OCI-LY1 (cell line): ENCODE results near the gene NTHL1.

Experiments
- H2AFZ ChIP-seq: fragments of 200-600 bp; sonication (generic), shearing (Covaris generic); 2 replicates; pipeline ENCODE4 v1.6.0; 2014; ENCODE audit warnings: antibody characterized with exemption, mild to moderate bottlenecking, low read length
- H3F3A ChIP-seq: fragments of 200-600 bp; sonication (generic), shearing (Covaris generic); 2 replicates; pipeline ENCODE4 v1.6.0; 2014; ENCODE audit warnings: mild to moderate bottlenecking, antibody characterized with exemption, low read length, moderate library complexity; ENCODE audit not compliant: insufficient read depth
- H3K27ac ChIP-seq: fragments of 200-600 bp; sonication (generic); 2 replicates; pipeline ENCODE4 v1.5.1; 2014; ENCODE audit warnings: low read length, mixed run types, mild to moderate bottlenecking, low read depth; ENCODE audit not compliant: poor library complexity, severe bottlenecking
- H3K27me3 ChIP-seq: fragments of 200-600 bp; sonication (generic); 2 replicates; pipeline ENCODE4 v1.6.0; 2014; ENCODE audit warnings: antibody characterized with exemption, mild to moderate bottlenecking, low read length, moderate library complexity; ENCODE audit not compliant: insufficient read depth
- H3K36me3 ChIP-seq: fragments of 200-600 bp; sonication (generic); 2 replicates; pipeline ENCODE4 v1.6.1; 2014; ENCODE audit warnings: mild to moderate bottlenecking, antibody characterized with exemption, low read length, moderate library complexity, mixed read lengths; ENCODE audit not compliant: insufficient read depth
- H3K4me1 ChIP-seq: fragments of 200-600 bp; sonication (generic); 2 replicates; pipeline ENCODE4 v1.5.1; 2014; ENCODE audit warnings: mild to moderate bottlenecking, low read length, moderate library complexity; ENCODE audit not compliant: insufficient read depth, severe bottlenecking
- H3K4me2 ChIP-seq: fragments of 200-600 bp; sonication (generic), shearing (Covaris generic); 2 replicates; pipeline ENCODE4 v1.6.1; 2014; ENCODE audit warnings: low read length
- H3K4me3 ChIP-seq: fragments of 200-600 bp; sonication (generic); 2 replicates; pipeline ENCODE4 v1.5.1; 2014; ENCODE audit warnings: low read length, low read depth, mild to moderate bottlenecking, mixed read lengths; ENCODE audit not compliant: poor library complexity, severe bottlenecking
- H3K79me2 ChIP-seq: fragments of 200-600 bp; shearing (Covaris generic); 2 replicates; pipeline ENCODE4 v1.6.1; 2016; ENCODE audit warnings: mixed run types, low read length, mixed read lengths; ENCODE audit not compliant: insufficient read depth
- H3K9ac ChIP-seq: fragments of 200-600 bp; sonication (generic), shearing (Covaris generic); 2 replicates; pipeline ENCODE4 v1.6.1; 2014; ENCODE audit warnings: mild to moderate bottlenecking, low read length, mixed read lengths
- H3K9me2 ChIP-seq: fragments of 200-600 bp; sonication (generic), shearing (Covaris generic); 2 replicates; pipeline ENCODE4 v1.6.1; 2014; ENCODE audit warnings: low read depth, mild to moderate bottlenecking, low read length, mixed read lengths
- H3K9me3 ChIP-seq: fragments of 200-600 bp; shearing (Covaris generic); 2 replicates; pipeline ENCODE4 v1.6.1; 2014; ENCODE audit warnings: low read length, mixed read lengths
- H4K20me1 ChIP-seq: fragments of 200-600 bp; sonication (generic), shearing (Covaris generic); 2 replicates; pipeline ENCODE4 v1.6.0; 2016; ENCODE audit warnings: mild to moderate bottlenecking, low read length; ENCODE audit not compliant: insufficient read depth
- EZH2 ChIP-seq: fragments of 200-600 bp; sonication (generic), shearing (Covaris generic); IDR thresholded peaks from 2 replicates; pipeline ENCODE4 v1.8.0; 2017; ENCODE audit warnings: borderline replicate concordance, mixed run types, mild to moderate bottlenecking, antibody characterized with exemption, low read length, moderate library complexity, mixed read lengths
- TF ChIP-seq, protein P1 (sequence below): fragments of 200-600 bp; sonication (generic), shearing (Covaris generic); IDR thresholded peaks from 2 replicates; pipeline ENCODE4 v1.5.1; 2017; ENCODE audit warnings: mild to moderate bottlenecking, antibody characterized with exemption, low read length, moderate library complexity, mixed read lengths

NTHL1 gene

DNA sequence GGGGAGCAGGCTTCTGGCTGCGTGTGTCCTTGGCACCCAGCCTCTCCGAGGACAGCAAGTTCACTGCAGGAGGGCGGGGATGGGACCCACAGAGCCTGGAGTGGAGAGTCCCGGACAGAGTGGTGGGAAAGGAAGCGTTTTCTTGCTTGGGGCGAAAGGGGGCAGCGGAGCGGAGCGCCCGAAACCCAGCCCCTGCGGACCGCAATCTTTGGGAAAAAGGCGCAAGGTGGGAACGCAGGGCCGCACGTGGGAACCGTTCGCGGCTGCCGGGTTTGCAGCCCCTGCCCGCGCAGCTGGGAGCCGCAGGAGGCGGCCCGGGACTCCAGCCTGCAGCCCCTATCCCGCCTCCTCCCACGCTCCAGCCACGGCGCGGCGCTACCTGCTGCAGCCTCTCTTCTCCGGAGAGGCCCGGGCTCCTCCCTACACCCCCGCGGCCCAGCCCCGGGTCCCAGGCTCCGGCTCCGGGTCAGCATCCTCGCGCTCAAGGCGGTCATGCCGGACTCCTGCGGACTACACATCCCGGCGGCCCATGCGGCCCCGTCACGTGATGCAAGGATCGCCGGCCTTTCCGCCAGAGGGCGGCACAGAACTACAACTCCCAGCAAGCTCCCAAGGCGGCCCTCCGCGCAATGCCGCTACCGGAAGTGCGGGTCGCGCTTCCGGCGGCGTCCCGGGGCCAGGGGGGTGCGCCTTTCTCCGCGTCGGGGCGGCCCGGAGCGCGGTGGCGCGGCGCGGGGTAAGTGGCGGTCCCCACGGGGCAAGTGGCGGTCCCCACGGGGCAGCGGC lies at the start of gene NTHL1, which contains the start of gene TSC2:
NTHL1 (minus strand) TSS at position 505 of the 786 bp plus-strand sequence; CDS start at position 494, 11 bp downstream.
TSC2 (plus strand) TSS at position 656 of the 786 bp plus-strand sequence. CDS start 631 bp downstream, outside the sequence.
- H3K27ac ChIP-seq = no peak within 1 kb of the TSS
- H3K9ac ChIP-seq = peak within 1 kb of the TSS; percentile 79
- peaks cover 24% of the 10 kb centered on the region for H3K4me1 ChIP-seq
- no peaks in the 10 kb centered on the region for H3K27me3 ChIP-seq
- no peaks in the 10 kb centered on the region for H3K9me3 ChIP-seq
- H3K9me2 ChIP-seq = no peaks in the 10 kb centered on the region
- TF ChIP-seq EZH2 = no peak
- TF ChIP-seq, protein P1, sequence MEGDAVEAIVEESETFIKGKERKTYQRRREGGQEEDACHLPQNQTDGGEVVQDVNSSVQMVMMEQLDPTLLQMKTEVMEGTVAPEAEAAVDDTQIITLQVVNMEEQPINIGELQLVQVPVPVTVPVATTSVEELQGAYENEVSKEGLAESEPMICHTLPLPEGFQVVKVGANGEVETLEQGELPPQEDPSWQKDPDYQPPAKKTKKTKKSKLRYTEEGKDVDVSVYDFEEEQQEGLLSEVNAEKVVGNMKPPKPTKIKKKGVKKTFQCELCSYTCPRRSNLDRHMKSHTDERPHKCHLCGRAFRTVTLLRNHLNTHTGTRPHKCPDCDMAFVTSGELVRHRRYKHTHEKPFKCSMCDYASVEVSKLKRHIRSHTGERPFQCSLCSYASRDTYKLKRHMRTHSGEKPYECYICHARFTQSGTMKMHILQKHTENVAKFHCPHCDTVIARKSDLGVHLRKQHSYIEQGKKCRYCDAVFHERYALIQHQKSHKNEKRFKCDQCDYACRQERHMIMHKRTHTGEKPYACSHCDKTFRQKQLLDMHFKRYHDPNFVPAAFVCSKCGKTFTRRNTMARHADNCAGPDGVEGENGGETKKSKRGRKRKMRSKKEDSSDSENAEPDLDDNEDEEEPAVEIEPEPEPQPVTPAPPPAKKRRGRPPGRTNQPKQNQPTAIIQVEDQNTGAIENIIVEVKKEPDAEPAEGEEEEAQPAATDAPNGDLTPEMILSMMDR = no peak
- H4K20me1 ChIP-seq = no peaks in the 10 kb centered on the region
- peak within 1 kb of the TSS; percentile 89 for H3K4me3 ChIP-seq
- peaks cover 22% of the 10 kb centered on the region; the same call in 1 of the 2 replicates for H3K36me3 ChIP-seq
- peak within 1 kb of the TSS; percentile 98 for H3K4me2 ChIP-seq
- no peak within 1 kb of the TSS for H2AFZ ChIP-seq
- H3K79me2 ChIP-seq = no peaks in the 10 kb centered on the region
- H3F3A ChIP-seq = no peaks in the 10 kb centered on the region

DNA sequence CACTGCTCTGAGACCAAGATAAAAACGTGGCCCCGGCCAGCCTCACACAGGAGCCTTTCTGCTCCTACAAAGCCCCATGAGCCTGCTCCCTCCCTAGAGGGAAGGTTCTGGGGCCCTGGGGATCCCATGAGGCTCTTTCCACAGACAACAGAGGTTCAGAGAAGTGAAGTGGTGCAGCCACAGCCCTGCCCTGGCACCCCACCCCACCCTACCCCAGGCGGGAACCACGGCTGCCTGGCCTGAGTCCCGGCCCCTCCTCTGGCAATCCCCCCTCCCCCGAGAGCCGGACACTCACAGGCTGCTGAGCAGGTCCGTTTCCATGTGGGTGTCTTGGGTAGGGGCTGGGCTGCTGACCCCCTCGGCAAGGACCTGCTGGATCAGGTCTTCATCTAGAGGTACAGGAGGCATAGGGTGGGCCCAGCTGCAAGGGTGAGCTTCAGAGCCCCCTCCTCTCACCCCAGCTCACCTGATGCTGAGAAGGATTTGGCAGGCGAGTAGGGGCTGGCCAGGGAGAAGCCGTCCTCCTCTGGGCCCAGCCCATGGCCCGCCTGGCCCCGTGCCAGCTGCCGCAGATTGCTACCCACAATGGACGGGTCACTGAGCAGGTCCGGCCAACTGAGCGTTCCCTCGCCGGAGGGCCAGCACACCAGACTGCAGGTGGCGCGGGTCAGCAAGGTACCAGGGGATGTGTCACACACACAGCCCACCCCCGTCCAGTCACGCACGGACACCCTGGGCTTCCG lies 49.4 kb upstream of the NTHL1 start:
- no peaks in the 10 kb centered on the region for H3K27me3 ChIP-seq
- TF ChIP-seq EZH2 = no peak
- TF ChIP-seq, protein P1 = no peak

GRCh38 chr16:2095918-2096582 lies 48.4 kb upstream of the NTHL1 start:
- H3K4me3 ChIP-seq = no peak overlapping the region
- H3K9me3 ChIP-seq = no peaks in the 10 kb centered on the region
- H3K36me3 ChIP-seq = no peaks in the 10 kb centered on the region
- H3K9ac ChIP-seq = no peak overlapping the region
- no peak overlapping the region for H3K27ac ChIP-seq
- no peaks in the 10 kb centered on the region for H3K27me3 ChIP-seq
- no peak overlapping the region for H3K4me2 ChIP-seq
- H3F3A ChIP-seq = no peaks in the 10 kb centered on the region; the same call in 1 of the 2 replicates
- TF ChIP-seq EZH2 = no peak
- TF ChIP-seq, protein P1 = no peak
- H3K4me1 ChIP-seq = no peaks in the 10 kb centered on the region
- no peaks in the 10 kb centered on the region for H4K20me1 ChIP-seq
- H2AFZ ChIP-seq = no peak overlapping the region
- no peaks in the 10 kb centered on the region for H3K79me2 ChIP-seq
- H3K9me2 ChIP-seq = no peaks in the 10 kb centered on the region

More for the DNA sequence above, 49.4 kb upstream of the NTHL1 start:
- H3K9me3 ChIP-seq = no peaks in the 10 kb centered on the region
- no peaks in the 10 kb centered on the region for H3K36me3 ChIP-seq
- H3K4me2 ChIP-seq = no peak overlapping the region
- no peaks in the 10 kb centered on the region for H3K4me1 ChIP-seq
- H2AFZ ChIP-seq = no peak overlapping the region
- no peaks in the 10 kb centered on the region for H3K79me2 ChIP-seq
- H3K9me2 ChIP-seq = no peaks in the 10 kb centered on the region
- H3K9ac ChIP-seq = no peak overlapping the region
- H4K20me1 ChIP-seq = no peaks in the 10 kb centered on the region
- H3F3A ChIP-seq = no peaks in the 10 kb centered on the region; the same call in 1 of the 2 replicates
- H3K4me3 ChIP-seq = no peak overlapping the region
- no peak overlapping the region for H3K27ac ChIP-seq
